ENCODE measurements around the gene UTS2R. TPM values are rescaled to one million over a fixed set of nuclear protein-coding genes. Genes with fewer than 3 reads are reported as not detected.

The UTS2R gene
- total RNA-seq, 1 donor from 2014 or later = not detected

DNA sequence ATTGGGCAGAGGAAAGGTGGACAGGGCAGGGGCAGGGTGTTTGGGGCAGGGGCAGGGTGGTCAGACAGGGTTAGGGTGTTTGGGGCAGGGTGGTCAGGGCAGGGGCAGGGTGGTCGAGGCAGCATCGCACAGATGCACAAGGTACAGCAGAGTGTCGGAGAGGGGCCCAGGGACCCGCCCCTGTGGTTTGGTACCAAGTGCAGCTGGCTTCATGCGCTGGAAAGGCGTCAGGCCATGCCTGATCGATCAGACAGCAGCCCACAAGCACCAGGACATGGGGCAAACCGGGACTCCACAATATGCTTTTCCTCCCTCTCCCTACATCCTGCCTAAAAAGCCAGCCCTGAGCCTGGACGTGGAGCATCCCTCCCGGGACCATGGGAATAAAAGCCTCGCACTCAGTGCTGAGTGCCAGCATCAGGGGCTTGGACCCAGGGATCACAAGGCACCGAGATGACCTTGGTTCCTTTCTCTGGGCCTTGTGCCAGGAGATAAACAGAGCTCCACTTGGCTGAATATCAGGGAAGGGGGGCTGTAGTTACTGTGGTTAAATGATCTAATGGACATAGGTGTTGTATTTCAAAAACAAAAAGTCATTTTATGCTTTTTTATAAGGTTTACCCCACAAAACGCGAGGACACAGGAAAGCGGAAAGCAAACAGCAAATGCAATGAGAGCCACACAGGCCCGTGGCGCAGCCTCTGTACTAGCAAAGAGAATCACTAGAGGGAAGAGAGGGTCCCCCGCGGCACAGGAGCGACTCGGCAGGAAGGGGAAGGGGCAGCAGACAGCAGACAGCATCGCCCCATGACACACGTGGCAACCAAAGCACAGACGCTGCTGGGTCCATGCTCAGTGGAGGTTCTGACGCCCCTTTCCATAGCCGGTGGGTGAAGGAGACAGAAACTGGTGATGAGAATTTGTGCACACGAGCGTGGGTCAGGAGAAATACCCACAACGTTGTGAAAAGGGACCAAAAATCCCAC, 41.3 kb downstream of the UTS2R start:
- no peaks in the 10 kb centered on the region for H3K27me3 ChIP-seq (ENCODE audit: low read depth)
- H3K4me1 ChIP-seq = peaks cover 13% of the 10 kb centered on the region
- TF ChIP-seq, protein P1, sequence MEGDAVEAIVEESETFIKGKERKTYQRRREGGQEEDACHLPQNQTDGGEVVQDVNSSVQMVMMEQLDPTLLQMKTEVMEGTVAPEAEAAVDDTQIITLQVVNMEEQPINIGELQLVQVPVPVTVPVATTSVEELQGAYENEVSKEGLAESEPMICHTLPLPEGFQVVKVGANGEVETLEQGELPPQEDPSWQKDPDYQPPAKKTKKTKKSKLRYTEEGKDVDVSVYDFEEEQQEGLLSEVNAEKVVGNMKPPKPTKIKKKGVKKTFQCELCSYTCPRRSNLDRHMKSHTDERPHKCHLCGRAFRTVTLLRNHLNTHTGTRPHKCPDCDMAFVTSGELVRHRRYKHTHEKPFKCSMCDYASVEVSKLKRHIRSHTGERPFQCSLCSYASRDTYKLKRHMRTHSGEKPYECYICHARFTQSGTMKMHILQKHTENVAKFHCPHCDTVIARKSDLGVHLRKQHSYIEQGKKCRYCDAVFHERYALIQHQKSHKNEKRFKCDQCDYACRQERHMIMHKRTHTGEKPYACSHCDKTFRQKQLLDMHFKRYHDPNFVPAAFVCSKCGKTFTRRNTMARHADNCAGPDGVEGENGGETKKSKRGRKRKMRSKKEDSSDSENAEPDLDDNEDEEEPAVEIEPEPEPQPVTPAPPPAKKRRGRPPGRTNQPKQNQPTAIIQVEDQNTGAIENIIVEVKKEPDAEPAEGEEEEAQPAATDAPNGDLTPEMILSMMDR (IDR thresholded peaks at IDR 0.05) = no peak
- ATAC-seq (no peak), DNase-seq (no peak)
- H3K9me3 ChIP-seq = no peaks in the 10 kb centered on the region
- H3K27ac ChIP-seq = no peak overlapping the region
- H3K4me3 ChIP-seq = no peak overlapping the region
- peaks cover 6% of the 10 kb centered on the region for H3K36me3 ChIP-seq
- intact Hi-C loops (cut with DNase I) = no loop called here

- Histone ChIP-seq H3K4me3 (no peak overlapping the region), H3K27ac (no peak overlapping the region), H3K27me3 (ENCODE audit: low read depth) (no peaks in the 10 kb centered on the region), H3K9me3 (no peaks in the 10 kb centered on the region), H3K36me3 (no peaks in the 10 kb centered on the region), H3K4me1 (peaks cover 22% of the 10 kb centered on the region)
- TF ChIP-seq, protein P1 (IDR thresholded peaks at IDR 0.05) = peak; percentile 55
- ATAC-seq (peak; percentile 54 to 74), DNase-seq (peak; percentile 81)
- intact Hi-C loops (cut with DNase I) = no loop called here
These were observed 43.1 kb downstream of the UTS2R start for GRCh38 chr17:82414548-82415281.

DNA sequence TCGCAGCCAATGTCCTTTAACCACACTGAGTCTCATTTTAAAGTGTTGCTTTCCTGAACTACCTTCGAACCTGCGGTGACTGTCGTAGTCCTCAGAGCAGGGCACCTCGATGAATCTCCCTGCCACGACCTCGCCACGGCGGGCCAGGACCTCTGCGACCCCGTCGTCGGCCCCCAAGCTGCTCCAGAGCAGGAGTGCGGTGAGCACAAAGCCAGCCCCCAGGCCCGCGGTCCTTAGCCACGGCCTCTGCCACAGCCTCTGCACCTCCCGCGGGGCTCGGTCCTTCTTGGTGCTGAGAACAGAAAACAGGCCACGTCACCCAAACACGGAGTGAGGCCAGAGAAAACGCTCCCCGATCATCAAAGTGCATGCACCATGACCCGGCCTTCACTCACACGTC, 43.8 kb downstream of the UTS2R start:
- no peaks in the 10 kb centered on the region for H3K27me3 ChIP-seq (ENCODE audit: low read depth)
- ATAC-seq (no peak), DNase-seq (no peak)
- peaks cover 26% of the 10 kb centered on the region for H3K4me1 ChIP-seq
- H3K27ac ChIP-seq = no peak overlapping the region
- H3K4me3 ChIP-seq = no peak overlapping the region
- no peaks in the 10 kb centered on the region for H3K36me3 ChIP-seq
- TF ChIP-seq, protein P1 (IDR thresholded peaks at IDR 0.05) = no peak
- intact Hi-C loops (cut with DNase I) = no loop called here
- no peaks in the 10 kb centered on the region for H3K9me3 ChIP-seq

DNA sequence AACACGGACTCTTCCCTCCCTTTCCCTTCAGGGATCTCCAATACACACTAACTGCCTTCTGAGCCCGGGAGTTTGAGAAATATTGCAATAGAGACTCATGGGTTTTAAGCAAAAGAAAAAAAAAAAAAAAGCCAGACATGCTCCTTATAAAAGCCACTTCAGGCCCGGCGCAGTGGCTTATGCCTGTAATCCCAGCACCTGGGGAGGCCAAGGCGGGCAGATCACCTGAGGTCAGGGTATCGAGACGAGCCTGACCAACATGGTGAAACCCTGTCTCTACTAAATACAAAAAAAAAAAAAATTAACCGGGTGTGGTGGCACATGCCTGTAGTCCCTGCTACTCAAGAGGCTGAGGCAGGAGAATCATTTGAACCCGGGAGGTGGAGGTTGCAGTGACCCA, 44.2 kb downstream of the UTS2R start:
- DNase-seq (no peak), ATAC-seq (no peak)
- Histone ChIP-seq H3K27ac (no peak overlapping the region), H3K36me3 (no peaks in the 10 kb centered on the region), H3K4me3 (no peak overlapping the region), H3K9me3 (no peaks in the 10 kb centered on the region), H3K27me3 (ENCODE audit: low read depth) (no peaks in the 10 kb centered on the region), H3K4me1 (peaks cover 26% of the 10 kb centered on the region)
- intact Hi-C loops (cut with DNase I) = no loop called here
- TF ChIP-seq, protein P1 (IDR thresholded peaks at IDR 0.05) = no peak

GRCh38 chr17:82416264-82416663, 44.7 kb downstream of the UTS2R start:
- Histone ChIP-seq H3K9me3 (no peaks in the 10 kb centered on the region), H3K27me3 (ENCODE audit: low read depth) (no peaks in the 10 kb centered on the region), H3K4me3 (no peak overlapping the region), H3K27ac (no peak overlapping the region), H3K36me3 (no peaks in the 10 kb centered on the region), H3K4me1 (peaks cover 26% of the 10 kb centered on the region)
- DNase-seq (no peak), ATAC-seq (no peak)
- intact Hi-C loops (cut with DNase I) = no loop called here
- TF ChIP-seq, protein P1 (IDR thresholded peaks at IDR 0.05) = no peak
